HEK293 (cell line): Measurements from ENCODE around the gene NEU3.

ENCODE experiments used
- CTCF ChIA-PET: fragments of 350-600 bp; formaldehyde crosslinking; extraction: SDS; loops from one replicate; lab custom pipeline; 2021; ENCODE audit warnings: antibody characterized with exemption; lab: Yijun Ruan, JAX
- POLR2A ChIA-PET: fragments of 300-600 bp; formaldehyde crosslinking; extraction: SDS; loops from one replicate; lab custom pipeline; 2020; ENCODE audit warnings: antibody characterized with exemption, inconsistent platforms; lab: Yijun Ruan, JAX
- H3K27ac ChIP-seq: fragments of 200-500 bp; sonication (Bioruptor generic); 2 replicates; pipeline ENCODE4 v1.5.1; 2014; ENCODE audit warnings: low read depth, low read length, control low read depth, inconsistent platforms; ENCODE audit errors: extremely low read depth
- H3K36me3 ChIP-seq, 2 experiments: fragments of 200-500 bp in 1 of 2; sonication (Bioruptor generic) in 1 of 2; 1 replicate in 1 of 2; 2 replicates in 1 of 2; pipeline ENCODE4 v1.5.1; 2014 to 2017; ENCODE audit warnings: inconsistent platforms in 2 of 2, low read length in 2 of 2; ENCODE audit not compliant: control insufficient read depth in 2 of 2, insufficient read depth in 1 of 2
- H3K4me1 ChIP-seq: fragments of 200-500 bp; sonication (Bioruptor generic); 2 replicates; pipeline ENCODE4 v1.5.1; 2014; ENCODE audit warnings: mild to moderate bottlenecking, low read length, inconsistent platforms; ENCODE audit not compliant: control insufficient read depth, insufficient read depth
- H3K4me3 ChIP-seq: 2 replicates; pipeline ENCODE4 v1.5.1; 2011; ENCODE audit warnings: low read depth, mild to moderate bottlenecking, control low read depth, low read length, moderate library complexity
- H3K9me3 ChIP-seq: fragments of 200-500 bp; sonication (Bioruptor generic); 2 replicates; pipeline ENCODE4 v1.5.1; 2014; ENCODE audit warnings: low read depth, low read length, inconsistent platforms; ENCODE audit not compliant: control insufficient read depth, insufficient read depth
- HOXD13 ChIP-seq: sonication (generic); formaldehyde crosslinking; IDR thresholded peaks from 2 replicates; pipeline ENCODE4 v1.8.0; 2022; ENCODE audit warnings: missing genetic modification reagents, borderline replicate concordance
- IKZF3 ChIP-seq: fragments of 450-650 bp; IDR thresholded peaks from 2 replicates; pipeline ENCODE4 v1.5.0; 2018; ENCODE audit warnings: missing biosample characterization, mild to moderate bottlenecking, missing genetic modification characterization, moderate library complexity
- SP2 ChIP-seq: fragments of 450-650 bp; formaldehyde crosslinking; IDR thresholded peaks from 2 replicates; pipeline ENCODE4 v1.5.1; 2016; ENCODE audit warnings: missing biosample characterization, missing genetic modification characterization
- SP7 ChIP-seq: fragments of 450-650 bp; formaldehyde crosslinking; IDR thresholded peaks from 2 replicates; pipeline ENCODE4 v1.5.1; 2016; ENCODE audit warnings: missing biosample characterization, missing genetic modification characterization
- ZBTB26 ChIP-seq: fragments of 450-650 bp; formaldehyde crosslinking; optimal IDR thresholded peaks from 2 replicates; pipeline ENCODE3; 2016; ENCODE audit warnings: missing biosample characterization, mild to moderate bottlenecking, missing genetic modification characterization
- ZFP69B ChIP-seq: fragments of 450-650 bp; formaldehyde crosslinking; IDR thresholded peaks from 2 replicates; pipeline ENCODE4 v1.5.1; 2016; ENCODE audit warnings: missing biosample characterization, missing genetic modification characterization
- ZNF202 ChIP-seq: fragments of 450-650 bp; formaldehyde crosslinking; IDR thresholded peaks from 2 replicates; pipeline ENCODE4 v1.5.1; 2016; ENCODE audit warnings: missing biosample characterization, missing genetic modification characterization, borderline replicate concordance
- ZNF223 ChIP-seq: fragments of 450-650 bp; formaldehyde crosslinking; IDR thresholded peaks from 2 replicates; pipeline ENCODE4 v1.5.1; 2016; ENCODE audit warnings: missing biosample characterization, missing genetic modification characterization
- ZNF239 ChIP-seq: fragments of 450-650 bp; formaldehyde crosslinking; IDR thresholded peaks from 2 replicates; pipeline ENCODE4 v1.5.1; 2016; ENCODE audit warnings: missing biosample characterization, missing genetic modification characterization
- ZNF341 ChIP-seq: fragments of 450-650 bp; formaldehyde crosslinking; IDR thresholded peaks from 2 replicates; pipeline ENCODE4; 2016; ENCODE audit warnings: low read depth, missing biosample characterization, missing genetic modification characterization
- ZNF37A ChIP-seq: fragments of 450-650 bp; IDR thresholded peaks from 2 replicates; pipeline ENCODE4 v1.5.1; 2018; ENCODE audit warnings: missing biosample characterization, missing genetic modification characterization
- ZNF404 ChIP-seq: fragments of 450-650 bp; formaldehyde crosslinking; IDR thresholded peaks from 2 replicates; pipeline ENCODE4 v1.5.1; 2017; ENCODE audit warnings: missing biosample characterization, missing genetic modification characterization
- ZNF610 ChIP-seq: fragments of 450-650 bp; formaldehyde crosslinking; IDR thresholded peaks from 2 replicates; pipeline ENCODE4 v1.5.1; 2016; ENCODE audit warnings: missing biosample characterization, missing genetic modification characterization, borderline replicate concordance
- ZNF654 ChIP-seq: fragments of 450-650 bp; formaldehyde crosslinking; IDR thresholded peaks from 2 replicates; pipeline ENCODE4 v1.5.1; 2016; ENCODE audit warnings: low read depth, missing biosample characterization, missing genetic modification characterization
- ZNF658 ChIP-seq: fragments of 450-650 bp; formaldehyde crosslinking; IDR thresholded peaks from 2 replicates; pipeline ENCODE4; 2016; ENCODE audit warnings: missing biosample characterization, missing genetic modification characterization
- ZNF768 ChIP-seq: fragments of 450-650 bp; formaldehyde crosslinking; IDR thresholded peaks from 2 replicates; pipeline ENCODE4 v1.5.1; 2018; ENCODE audit warnings: missing biosample characterization, mild to moderate bottlenecking, missing genetic modification characterization
- ZNF837 ChIP-seq: fragments of 450-650 bp; formaldehyde crosslinking; IDR thresholded peaks from 2 replicates; pipeline ENCODE4 v1.5.1; 2016; ENCODE audit warnings: missing biosample characterization, missing genetic modification characterization
- ZSCAN30 ChIP-seq: fragments of 450-650 bp; IDR thresholded peaks from 2 replicates; pipeline ENCODE4 v1.5.1; 2018; ENCODE audit warnings: missing biosample characterization, mild to moderate bottlenecking, missing genetic modification characterization, moderate library complexity
- ZSCAN4 ChIP-seq: fragments of 450-650 bp; formaldehyde crosslinking; IDR thresholded peaks from 2 replicates; pipeline ENCODE4 v1.5.1; 2017; ENCODE audit warnings: missing biosample characterization, missing genetic modification characterization
- TF ChIP-seq, protein P1 (sequence below): fragments of 450-650 bp; formaldehyde crosslinking; IDR thresholded peaks from 2 replicates; pipeline ENCODE4 v1.5.1; 2016; ENCODE audit warnings: missing biosample characterization, missing genetic modification characterization

NEU3 gene

GRCh38 chr11:75033916-75034315 lies 45.2 kb downstream of the NEU3 start:
- POLR2A ChIA-PET: no interaction called here
- CTCF ChIA-PET: interaction anchor here (0.6 to 3.7 kb wide), 3 partner anchors 11 to 208 kb away, joined by 4 to 35 read pairs (median 30); no protein-coding TSS in a partner anchor
- Histone ChIP-seq H3K9me3 (no peaks in the 10 kb centered on the region), H3K4me1 (no peaks in the 10 kb centered on the region), H3K4me3 (no peak overlapping the region), H3K27ac (no peak overlapping the region), H3K36me3 (no peaks in the 10 kb centered on the region)
- no peak for TF ChIP-seq ZSCAN30

GRCh38 chr11:75035256-75035655 lies 46.5 kb downstream of the NEU3 start:
- H3K4me1 ChIP-seq: no peaks in the 10 kb centered on the region
- no peak overlapping the region for H3K4me3 ChIP-seq
- ChIA-PET POLR2A (no interaction called here), CTCF (interaction anchor here (0.7 to 1.1 kb wide), 3 partner anchors 12 to 333 kb away, joined by 3 to 6 read pairs (median 6); no protein-coding TSS in a partner anchor)
- no peaks in the 10 kb centered on the region for H3K36me3 ChIP-seq
- TF ChIP-seq ZFP69B (tag by site-specific recombination): no peak
- no peak for TF ChIP-seq ZNF658 (tag by site-specific recombination)
- TF ChIP-seq ZNF768 (tag by site-specific recombination): no peak
- TF ChIP-seq ZNF202 (tag by site-specific recombination): no peak
- no peak for TF ChIP-seq ZNF404 (tag by site-specific recombination)
- no peak for TF ChIP-seq IKZF3 (tag by site-specific recombination)
- TF ChIP-seq, protein P1, sequence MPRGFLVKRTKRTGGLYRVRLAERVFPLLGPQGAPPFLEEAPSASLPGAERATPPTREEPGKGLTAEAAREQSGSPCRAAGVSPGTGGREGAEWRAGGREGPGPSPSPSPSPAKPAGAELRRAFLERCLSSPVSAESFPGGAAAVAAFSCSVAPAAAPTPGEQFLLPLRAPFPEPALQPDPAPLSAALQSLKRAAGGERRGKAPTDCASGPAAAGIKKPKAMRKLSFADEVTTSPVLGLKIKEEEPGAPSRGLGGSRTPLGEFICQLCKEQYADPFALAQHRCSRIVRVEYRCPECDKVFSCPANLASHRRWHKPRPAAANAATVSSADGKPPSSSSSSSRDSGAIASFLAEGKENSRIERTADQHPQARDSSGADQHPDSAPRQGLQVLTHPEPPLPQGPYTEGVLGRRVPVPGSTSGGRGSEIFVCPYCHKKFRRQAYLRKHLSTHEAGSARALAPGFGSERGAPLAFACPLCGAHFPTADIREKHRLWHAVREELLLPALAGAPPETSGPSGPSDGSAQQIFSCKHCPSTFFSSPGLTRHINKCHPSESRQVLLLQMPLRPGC (tag by site-specific recombination): no peak
- TF ChIP-seq ZNF837 (tag by site-specific recombination): no peak
- no peak for TF ChIP-seq ZNF610 (tag by site-specific recombination)
- no peak for TF ChIP-seq SP7
- TF ChIP-seq ZBTB26 (tag by site-specific recombination): no peak
- TF ChIP-seq ZNF239 (tag by site-specific recombination): no peak
- no peak for TF ChIP-seq ZNF654
- TF ChIP-seq SP2 (tag by site-specific recombination): no peak
- TF ChIP-seq ZSCAN4 (tag by site-specific recombination): no peak
- TF ChIP-seq ZNF341 (tag by site-specific recombination): no peak
- TF ChIP-seq HOXD13 (CRISPR knock-in tag): no peak
- no peak for TF ChIP-seq ZNF223 (tag by site-specific recombination)
- TF ChIP-seq ZNF37A: no peak
- no peaks in the 10 kb centered on the region for H3K9me3 ChIP-seq
- H3K27ac ChIP-seq: no peak overlapping the region
